DND-41 (cell line): ENCODE measurements around the gene CLNS1A.

ENCODE experiments used
- EZH2 ChIP-seq: IDR thresholded peaks from 3 replicates; pipeline ENCODE4 v1.6.1; 2012; ENCODE audit warnings: borderline replicate concordance, low read depth, mild to moderate bottlenecking, moderate library complexity, low read length, inconsistent platforms; ENCODE audit not compliant: severe bottlenecking
- TF ChIP-seq, protein P1 (sequence below): IDR thresholded peaks from 2 replicates; pipeline ENCODE4 v1.5.1; 2012; ENCODE audit warnings: borderline replicate concordance, low read length, moderate library complexity, mild to moderate bottlenecking; ENCODE audit not compliant: poor library complexity, severe bottlenecking; ENCODE audit errors: extremely low read depth

DNA sequence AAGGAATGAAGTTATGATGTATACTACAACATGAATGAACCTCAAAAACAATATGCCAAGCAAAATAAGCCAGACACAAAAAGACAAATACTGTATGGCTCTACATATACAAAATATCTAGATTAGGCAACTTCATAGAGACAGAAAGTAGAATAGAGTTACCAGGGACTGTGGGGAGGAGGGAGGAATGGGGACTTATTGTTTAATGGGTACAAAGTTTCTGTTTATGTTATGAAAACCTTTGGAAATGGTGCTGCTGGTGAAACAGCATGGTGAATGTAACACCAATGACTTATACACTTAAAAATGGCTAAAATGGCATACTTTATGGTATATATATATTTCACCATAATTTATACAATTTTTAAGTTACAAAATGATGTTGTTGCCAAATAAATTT lies 43.7 kb downstream of the CLNS1A start:
- TF ChIP-seq, protein P1, sequence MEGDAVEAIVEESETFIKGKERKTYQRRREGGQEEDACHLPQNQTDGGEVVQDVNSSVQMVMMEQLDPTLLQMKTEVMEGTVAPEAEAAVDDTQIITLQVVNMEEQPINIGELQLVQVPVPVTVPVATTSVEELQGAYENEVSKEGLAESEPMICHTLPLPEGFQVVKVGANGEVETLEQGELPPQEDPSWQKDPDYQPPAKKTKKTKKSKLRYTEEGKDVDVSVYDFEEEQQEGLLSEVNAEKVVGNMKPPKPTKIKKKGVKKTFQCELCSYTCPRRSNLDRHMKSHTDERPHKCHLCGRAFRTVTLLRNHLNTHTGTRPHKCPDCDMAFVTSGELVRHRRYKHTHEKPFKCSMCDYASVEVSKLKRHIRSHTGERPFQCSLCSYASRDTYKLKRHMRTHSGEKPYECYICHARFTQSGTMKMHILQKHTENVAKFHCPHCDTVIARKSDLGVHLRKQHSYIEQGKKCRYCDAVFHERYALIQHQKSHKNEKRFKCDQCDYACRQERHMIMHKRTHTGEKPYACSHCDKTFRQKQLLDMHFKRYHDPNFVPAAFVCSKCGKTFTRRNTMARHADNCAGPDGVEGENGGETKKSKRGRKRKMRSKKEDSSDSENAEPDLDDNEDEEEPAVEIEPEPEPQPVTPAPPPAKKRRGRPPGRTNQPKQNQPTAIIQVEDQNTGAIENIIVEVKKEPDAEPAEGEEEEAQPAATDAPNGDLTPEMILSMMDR, result no peak
- TF ChIP-seq EZH2, result no peak
